ENCODE results near the gene PARP3.

PARP3 gene

GRCh38 chr3:51962854-51963530, 20.8 kb downstream of the PARP3 start:
- no peak overlapping the region for H3K4me3 ChIP-seq (replicated peaks; ENCODE audit: low read depth, low read length)
- no peak for TF ChIP-seq CTCF (IDR thresholded peaks at IDR 0.05; ENCODE audit: low read depth, low read length, missing control alignments)
- DNase-seq (ENCODE audit: extremely low read depth, low read depth) = no peak

- TF ChIP-seq CTCF (IDR thresholded peaks at IDR 0.05; ENCODE audit: low read depth, low read length, missing control alignments) = no peak
- no peak overlapping the region for H3K4me3 ChIP-seq (replicated peaks; ENCODE audit: low read depth, low read length)
- no peak for DNase-seq (ENCODE audit: extremely low read depth, low read depth)
Observed at GRCh38 chr3:51963951-51964451, 21.8 kb downstream of the PARP3 start.

- no peak for DNase-seq (ENCODE audit: extremely low read depth, low read depth)
- no peak for TF ChIP-seq CTCF (IDR thresholded peaks at IDR 0.05; ENCODE audit: low read depth, low read length, missing control alignments)
- no peak overlapping the region for H3K4me3 ChIP-seq (replicated peaks; ENCODE audit: low read depth, low read length)
Observed at GRCh38 chr3:51964521-51964920, 22.4 kb downstream of the PARP3 start.

- DNase-seq (ENCODE audit: extremely low read depth, low read depth) = no peak
- no peak for TF ChIP-seq CTCF (IDR thresholded peaks at IDR 0.05; ENCODE audit: low read depth, low read length, missing control alignments)
- peak overlapping the region; percentile 53 for H3K4me3 ChIP-seq (replicated peaks; ENCODE audit: low read depth, low read length)
Observed at GRCh38 chr3:51966016-51966415, 23.9 kb downstream of the PARP3 start.

GRCh38 chr3:51966486-51966885, 24.3 kb downstream of the PARP3 start:
- no peak for TF ChIP-seq CTCF (IDR thresholded peaks at IDR 0.05; ENCODE audit: low read depth, low read length, missing control alignments)
- DNase-seq (ENCODE audit: extremely low read depth, low read depth) = no peak

GRCh38 chr3:51966922-51967383, 24.8 kb downstream of the PARP3 start:
- TF ChIP-seq CTCF (IDR thresholded peaks at IDR 0.05; ENCODE audit: low read depth, low read length, missing control alignments) = no peak
- DNase-seq (ENCODE audit: extremely low read depth, low read depth) = no peak
- H3K4me3 ChIP-seq (replicated peaks; ENCODE audit: low read depth, low read length) = peak overlapping the region; percentile 53

More at GRCh38 chr3:51966486-51966885, 24.3 kb downstream of the PARP3 start:
- H3K4me3 ChIP-seq (replicated peaks; ENCODE audit: low read depth, low read length) = peak overlapping the region; percentile 53

Measured in HFF-Myc (cell line).